Activated T-helper 9 cell treated with anti-CD3 and anti-CD28 coated beads, Interleukin-2, amount 50 U/mL, for 16 hours (primary cell): Measurements from ENCODE around the gene CCDC106.

Source experiments
- DNase-seq: peaks from one replicate; pipeline ENCODE4 v3.0.0-alpha.2; 2020; ENCODE audit warnings: low read depth

CCDC106 gene

DNA sequence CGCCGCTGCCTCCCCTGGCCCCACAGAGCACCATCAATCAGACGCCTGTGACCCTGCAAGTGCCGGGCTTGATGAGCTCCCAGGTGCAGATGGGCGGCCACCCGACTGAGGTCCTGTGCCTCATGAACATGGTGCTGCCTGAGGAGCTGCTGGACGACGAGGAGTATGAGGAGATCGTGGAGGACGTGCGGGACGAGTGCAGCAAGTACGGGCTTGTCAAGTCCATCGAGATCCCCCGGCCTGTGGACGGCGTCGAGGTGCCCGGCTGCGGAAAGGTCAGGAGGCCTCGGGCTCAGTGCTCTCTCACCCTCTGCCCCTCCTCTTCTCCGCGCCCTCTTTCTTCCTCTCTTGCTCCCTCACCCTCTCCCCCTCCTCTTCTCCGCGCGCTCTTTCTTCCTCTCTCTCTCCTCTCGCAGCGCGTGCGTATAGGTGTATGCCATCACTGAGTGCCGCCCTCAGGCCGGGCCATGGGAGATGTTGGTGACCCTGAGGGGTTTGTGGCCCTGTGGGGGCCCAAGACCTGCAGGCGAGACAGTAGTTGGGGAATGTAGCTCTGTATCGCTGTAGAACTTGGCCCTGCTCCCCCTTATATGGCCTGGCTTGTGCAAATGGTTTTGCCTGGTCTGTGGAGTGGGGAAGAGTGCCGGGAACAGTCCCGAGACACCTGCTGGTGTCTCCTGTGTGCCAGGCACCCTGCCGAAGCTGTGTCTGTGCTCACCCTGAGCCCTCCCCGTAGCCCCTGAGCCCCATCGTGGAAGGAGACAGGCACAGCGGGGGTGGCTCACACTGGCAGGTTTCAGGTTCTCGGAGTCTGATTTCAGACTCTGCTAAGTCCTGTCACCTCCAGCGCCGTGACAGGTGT, 21.6 kb downstream of the CCDC106 start:
- DNase-seq: no peak

DNA sequence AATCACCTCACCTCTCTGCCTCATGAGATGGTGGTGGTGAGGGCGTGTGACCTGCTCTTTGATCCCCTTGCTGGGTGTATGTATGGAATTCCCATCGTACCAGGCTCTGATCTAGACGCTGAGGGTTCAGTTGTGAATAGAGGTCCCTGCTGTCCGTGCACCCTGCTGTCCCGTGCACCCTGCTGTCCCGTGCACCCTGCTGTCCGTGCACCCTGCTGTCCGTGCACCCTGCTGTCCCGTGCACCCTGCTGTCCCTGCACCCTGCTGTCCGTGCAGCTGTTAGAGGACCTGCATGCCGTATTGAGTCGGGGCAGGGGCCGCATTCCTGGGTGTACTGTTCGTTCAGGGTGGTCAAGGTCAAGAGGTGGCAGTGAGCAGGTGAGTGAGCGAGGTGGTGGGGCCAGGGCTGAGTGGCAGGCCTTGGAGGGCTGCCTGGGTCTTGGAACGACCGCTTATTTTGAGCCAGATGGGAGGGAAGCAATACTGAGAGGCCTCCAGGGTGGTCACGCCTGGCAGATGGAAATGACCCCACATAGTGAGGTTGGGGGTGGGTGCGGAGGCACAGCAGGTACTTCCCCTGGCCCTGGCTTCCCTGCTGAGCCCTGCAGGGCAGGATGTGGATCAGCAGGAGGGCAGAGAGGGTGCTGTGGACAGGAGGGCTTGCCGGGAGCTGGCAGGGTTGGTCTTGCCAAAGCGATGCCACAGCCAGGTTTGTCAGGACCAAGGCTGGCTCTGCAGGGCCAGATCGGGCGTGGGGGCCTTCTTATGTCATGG, 22.5 kb downstream of the CCDC106 start:
- no peak for DNase-seq

DNA sequence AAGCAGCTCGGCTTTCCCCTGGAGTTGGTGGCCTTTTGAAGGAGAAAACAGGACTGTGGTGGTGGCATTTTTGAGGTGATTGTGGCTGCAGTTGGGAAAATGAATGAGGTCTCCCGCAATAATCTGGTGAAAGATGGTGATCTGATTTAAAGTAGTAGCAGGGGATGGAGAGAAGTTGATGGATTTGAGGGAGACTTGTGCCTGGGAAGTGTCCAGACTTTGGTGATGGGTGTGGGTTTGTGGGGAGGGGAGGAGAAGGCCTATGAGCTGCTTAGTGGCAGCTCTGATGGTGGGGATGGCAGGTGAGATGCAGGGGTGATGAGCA, 23.0 kb downstream of the CCDC106 start:
- DNase-seq: no peak

DNA sequence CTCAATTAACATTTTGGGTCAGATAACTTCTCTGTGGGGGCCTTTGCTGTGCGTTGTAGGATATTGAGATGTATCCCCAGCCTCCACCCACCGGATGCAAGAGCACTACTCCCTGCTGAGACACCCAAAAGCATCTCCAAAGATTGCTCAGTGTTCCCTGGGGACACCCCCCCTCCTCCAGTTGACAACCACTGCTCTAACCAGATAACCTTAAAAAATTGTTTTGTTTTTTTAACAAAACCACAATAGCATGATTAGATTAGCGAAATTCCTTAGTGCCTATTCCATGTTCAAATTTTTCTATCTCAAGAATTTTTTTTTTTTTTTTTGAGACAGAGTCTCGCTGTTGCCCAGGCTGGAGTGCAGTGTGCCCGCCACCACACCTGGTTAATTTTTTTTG, 24.4 kb downstream of the CCDC106 start:
- DNase-seq: no peak

DNA sequence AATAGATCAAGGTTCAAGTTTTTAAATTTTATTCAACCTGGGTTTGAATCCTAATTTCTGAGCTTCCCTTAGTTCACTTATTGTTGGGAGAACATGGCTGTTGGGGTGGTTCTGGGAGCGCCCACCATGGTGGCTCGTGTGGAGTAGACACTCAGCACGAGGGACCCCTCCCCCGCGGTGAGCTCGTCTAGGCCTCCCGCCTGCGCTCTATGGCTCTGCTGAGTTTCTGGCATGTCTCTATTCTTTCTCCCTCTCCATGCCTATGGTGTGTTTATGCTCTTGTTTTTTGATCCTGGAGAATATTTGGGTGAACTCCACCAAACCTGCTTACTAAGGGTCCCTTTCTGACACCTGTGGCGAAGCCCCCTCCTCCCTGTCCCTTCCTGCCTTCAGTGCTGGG, 25.5 kb downstream of the CCDC106 start:
- no peak for DNase-seq

DNA sequence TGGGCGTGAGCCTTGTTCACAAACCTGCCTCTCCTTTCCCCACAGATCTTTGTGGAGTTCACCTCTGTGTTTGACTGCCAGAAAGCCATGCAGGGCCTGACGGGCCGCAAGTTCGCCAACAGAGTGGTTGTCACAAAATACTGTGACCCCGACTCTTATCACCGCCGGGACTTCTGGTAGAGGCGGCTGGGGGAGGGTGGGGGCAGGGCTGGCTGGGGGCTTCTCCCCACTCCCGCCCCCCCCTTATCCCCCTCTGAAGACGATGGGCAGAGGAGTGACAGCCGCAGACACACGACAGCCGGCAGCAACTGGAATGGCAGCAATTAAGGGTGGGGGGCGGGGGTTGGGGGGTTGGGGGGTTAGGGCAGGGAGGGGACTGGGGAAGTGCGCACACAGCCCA, 25.9 kb downstream of the CCDC106 start:
- no peak for DNase-seq

DNA sequence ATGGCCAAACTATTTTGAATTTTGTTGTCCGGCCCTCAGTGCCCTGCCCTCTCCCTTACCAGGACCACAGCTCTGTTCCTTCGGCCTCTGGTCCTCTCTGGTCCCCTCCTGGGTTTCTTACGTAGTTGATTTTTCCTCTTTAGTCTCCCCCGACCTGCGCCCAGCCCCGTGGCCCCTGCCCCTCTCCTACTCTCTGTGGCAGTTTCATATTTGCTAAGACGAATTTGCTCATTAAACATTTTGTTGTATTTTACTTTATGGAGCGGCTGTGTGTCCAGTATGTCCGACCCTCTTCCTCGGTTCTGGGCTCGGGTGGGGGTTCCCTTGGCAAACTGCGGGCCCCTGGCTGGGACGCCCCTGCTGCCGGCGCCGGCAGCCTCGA, 26.4 kb downstream of the CCDC106 start:
- no peak for DNase-seq

DNA sequence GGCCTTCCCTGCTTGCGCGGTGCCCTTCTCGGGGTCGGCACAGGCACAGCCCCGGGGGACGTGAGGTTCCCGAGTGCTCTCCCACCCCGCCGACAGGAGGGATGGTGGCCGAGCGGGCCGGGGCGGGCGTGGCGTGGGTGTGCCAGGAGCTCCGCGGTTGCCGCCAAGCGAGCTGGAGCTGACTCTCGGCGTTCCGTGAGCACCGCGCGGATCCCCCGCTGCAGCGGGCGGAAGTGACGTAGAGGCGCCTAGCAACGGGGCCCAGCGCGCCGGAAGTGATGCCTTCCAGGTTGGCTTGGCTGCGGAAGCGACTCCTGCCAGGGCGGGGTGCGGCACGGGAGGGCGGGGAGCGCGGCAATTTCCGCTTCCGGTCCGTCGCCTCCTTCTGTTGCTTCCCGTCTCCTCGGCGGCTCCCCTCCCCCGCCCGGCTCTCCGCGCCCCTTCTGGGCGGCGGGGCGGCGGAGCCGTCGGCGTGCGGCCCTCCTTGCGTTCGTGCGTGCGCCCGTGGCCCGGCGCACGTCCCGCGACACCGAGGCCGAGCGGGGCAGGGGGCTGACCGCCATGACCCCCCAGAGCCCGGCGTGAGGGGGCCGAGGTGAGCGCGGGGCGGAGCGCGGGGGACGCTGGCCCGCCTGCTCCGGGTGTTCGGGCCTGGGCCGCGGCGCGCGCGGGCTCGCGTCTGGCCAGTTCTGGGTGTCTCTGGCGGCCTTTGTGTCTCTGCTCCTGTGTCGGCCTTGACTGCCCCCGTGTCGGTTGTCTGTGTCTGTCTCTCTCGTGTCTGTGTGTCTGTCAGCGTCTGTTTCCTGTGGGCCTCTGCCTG, 27.0 kb downstream of the CCDC106 start, which contains the start of gene EPN1:
TSS of gene EPN1 (plus strand) at position 386 of the 820 bp plus-strand sequence. CDS start 3,402 bp downstream, outside the sequence.
- peak; percentile 98 for DNase-seq

DNA sequence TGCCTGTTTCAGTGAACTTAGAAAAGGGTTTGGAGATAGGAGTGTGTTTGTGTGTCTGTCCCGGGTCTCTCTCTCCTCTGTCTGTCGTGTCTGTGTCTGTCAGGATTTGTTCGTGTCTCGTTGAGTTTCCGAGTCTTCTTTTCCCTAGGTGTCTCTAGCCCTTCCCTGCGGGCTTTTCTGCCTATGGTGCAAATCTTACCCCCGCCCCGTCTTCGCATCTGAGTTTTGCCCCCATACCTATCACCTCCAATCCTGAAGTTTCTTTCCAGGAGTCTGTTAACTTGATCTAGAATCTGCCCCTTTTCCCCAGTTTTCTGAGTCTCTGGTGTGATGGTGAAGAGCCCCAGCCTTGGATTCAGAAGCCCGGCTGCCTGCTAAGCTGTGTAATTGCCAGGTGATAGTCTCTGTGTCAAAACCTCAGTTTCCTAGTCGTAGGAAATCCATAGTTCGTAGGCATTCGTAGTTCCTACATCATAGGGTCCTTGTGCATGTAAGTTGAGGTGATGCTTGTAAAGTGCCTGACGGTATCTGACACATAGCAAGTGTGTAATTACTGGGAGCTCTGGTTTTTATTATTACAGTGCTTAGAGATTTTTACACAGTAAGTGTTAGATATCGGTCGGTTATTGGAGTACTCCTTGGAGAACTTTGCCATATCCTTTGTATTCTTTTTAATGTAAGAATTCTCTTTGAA, 27.8 kb downstream of the CCDC106 start:
- DNase-seq: no peak

DNA sequence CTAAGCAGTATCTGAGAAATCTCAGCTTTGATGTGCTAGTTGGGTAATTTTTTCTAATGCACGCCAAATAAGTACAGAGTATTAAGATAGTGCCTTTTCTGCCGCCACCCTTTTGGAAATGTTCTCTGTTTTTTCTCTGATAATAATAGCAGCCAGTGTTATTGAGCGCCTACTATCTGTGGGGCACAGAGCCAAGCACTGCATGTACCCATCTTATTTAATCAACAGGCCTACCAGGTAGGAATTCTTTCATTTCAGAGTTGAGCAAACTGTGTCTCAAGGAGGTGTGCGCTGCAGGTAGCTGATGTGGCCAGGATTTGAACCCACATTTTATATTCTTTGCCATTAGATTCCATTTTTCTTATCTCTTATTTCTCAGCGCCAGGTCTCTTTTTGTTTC, 28.4 kb downstream of the CCDC106 start:
- no peak for DNase-seq

DNA sequence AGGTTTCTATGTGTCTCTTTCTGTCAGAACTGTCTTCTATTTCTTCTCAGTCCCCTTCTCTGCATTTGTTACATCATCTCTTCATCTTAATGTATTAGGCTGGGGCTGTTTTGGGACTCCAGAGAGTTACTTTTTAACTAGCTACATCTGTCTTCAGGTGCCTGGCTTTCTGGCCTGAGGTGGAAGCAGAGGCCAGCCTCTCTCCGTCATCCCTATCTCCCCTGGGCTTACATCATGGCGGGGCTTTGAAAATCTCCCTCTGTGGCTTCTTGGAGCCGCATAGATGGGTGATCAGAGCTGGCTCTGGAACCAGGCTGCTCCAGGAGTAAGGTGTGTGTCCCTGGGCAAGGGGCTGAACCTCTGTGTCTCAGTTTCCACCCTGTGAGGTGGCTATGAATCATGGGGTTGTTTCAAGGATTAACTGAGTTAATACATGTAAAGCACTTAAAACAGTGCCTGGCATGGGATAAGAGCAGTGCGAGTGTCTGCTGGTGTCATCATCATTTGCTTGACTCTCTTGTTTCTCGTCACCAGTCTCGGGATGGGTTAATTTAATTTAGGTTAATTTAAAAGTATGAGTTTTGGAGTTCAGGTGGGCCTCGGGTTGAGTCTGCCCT, 29.0 kb downstream of the CCDC106 start:
- no peak for DNase-seq

DNA sequence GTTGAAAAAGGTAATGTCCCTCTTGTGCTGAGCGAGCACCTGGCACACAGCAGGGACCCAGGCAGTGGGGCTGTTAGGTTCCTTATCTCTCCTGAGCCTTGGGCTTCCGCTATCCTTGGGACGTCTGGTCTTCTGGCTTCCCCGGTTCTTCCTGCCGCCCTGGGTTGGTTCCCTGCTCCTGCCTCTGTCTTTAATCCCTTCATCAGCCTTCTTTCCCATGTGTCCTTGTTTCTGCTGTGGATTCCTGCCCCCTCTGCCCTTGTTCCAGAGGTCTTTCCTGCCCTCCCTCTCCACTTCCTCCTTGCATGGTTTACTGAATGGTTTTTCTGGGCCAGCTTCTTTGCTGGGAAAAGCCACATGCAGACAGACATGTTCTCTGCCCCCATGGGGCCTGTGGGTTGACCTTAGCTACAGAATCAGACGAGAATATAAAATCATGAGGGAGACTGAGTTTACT, 29.6 kb downstream of the CCDC106 start:
- DNase-seq: no peak

DNA sequence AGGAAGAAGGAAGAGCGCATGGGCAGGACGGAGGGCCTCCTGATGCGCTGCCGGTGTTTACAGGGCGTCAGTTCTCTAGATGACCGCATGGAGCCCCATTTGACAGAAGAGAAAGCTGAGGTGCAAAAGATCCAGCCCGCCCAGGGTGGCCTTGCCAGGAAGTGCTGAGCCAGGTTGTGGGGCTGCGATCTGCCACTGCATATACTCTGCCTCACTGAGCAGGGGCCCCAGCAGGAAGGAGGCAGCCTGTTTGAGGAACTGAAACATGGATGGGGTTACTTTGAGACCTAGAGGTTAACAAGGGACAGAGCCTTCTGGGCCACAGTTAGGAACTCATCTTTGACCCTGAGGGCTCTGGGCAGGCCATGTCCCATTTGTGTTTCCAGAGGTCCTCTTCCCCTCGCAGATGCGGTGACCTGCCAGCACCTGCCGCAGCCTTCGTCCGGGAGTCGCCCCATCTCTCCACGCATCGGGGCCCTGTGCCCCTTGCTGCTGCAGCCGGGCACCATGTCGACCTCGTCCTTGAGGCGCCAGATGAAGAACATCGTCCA, 30.2 kb downstream of the CCDC106 start:
- DNase-seq: no peak

DNA sequence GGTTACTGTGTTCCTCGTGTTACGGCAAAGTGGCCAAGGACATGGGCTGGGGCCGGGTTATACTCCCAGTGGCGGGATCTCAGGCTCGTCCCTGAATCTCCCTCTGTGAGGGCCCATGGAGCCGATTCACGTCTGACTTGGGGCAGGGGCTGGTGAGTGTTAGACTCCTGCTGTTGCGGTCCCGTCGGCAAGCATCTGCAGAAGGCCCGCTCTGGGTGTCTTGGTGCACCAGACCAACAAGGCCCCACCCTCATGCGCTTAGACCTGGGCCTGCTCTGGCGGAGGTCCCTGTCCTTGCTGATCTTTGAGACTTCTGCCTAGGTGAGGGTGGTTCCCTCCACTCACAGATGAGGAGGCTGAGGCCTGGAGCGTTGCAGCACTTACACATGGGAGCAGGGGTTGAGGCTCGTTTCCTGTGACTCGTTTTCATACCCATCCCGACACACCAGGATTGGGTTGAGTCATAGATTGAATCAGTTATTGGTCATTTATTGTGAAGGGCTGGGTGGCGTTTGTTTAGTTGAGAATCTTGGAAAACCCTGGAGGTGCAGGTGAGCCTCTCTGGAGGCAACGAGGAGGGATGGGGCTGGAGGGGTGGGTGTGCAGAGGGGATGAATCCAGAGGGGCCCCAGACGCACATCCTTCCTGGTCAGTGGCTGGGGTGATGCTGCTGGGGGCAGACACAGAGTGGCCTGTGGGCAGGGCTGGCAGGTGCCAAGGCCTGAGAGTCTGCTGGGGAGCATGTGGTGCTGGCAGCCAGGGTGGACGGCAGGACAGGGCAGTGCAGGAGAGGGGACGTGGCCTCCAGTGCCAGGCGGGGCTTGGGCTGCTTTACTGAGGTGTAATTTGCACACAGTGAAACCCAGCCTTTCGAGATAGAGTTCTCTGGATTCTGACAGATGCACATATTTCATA, 31.6 kb downstream of the CCDC106 start:
- no peak for DNase-seq

DNA sequence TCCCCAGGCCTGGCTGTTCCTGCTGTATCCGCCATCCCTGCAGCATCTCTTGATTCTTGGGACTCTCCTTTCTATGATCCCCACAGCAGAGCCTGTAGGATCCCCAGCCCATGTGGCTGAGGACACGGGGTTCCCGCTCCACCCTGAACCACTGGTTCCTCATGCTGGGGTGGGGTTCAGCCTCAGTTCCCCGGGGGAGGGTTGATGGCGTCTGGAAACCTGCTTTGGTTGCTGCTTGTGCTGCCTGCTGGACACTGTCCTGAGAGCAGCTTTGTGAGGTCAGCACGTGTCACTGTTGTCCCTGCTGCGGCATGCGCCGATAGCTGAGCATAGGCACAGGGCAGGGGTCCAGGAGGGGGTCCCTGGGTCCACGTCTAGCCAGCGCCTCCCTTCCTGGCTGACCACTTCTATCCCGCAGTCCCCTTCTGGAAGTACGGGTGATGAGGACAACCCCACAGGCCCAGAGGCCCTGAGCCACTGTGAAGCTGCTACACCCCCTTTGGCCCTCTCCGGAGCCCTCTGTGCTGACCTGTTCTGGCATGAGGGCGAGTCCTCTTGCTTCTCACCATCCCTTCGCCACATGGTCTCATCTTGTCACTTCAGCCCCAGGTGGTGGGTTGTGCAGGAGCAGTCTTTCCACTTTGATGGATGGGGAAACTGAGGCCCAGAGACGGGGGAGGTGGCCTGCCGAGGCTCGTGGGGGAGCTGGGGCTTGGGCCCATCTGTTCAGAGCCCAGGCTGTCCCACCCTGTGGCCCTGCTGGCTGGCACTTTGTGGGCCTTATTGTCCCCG, 32.5 kb downstream of the CCDC106 start:
- no peak for DNase-seq

DNA sequence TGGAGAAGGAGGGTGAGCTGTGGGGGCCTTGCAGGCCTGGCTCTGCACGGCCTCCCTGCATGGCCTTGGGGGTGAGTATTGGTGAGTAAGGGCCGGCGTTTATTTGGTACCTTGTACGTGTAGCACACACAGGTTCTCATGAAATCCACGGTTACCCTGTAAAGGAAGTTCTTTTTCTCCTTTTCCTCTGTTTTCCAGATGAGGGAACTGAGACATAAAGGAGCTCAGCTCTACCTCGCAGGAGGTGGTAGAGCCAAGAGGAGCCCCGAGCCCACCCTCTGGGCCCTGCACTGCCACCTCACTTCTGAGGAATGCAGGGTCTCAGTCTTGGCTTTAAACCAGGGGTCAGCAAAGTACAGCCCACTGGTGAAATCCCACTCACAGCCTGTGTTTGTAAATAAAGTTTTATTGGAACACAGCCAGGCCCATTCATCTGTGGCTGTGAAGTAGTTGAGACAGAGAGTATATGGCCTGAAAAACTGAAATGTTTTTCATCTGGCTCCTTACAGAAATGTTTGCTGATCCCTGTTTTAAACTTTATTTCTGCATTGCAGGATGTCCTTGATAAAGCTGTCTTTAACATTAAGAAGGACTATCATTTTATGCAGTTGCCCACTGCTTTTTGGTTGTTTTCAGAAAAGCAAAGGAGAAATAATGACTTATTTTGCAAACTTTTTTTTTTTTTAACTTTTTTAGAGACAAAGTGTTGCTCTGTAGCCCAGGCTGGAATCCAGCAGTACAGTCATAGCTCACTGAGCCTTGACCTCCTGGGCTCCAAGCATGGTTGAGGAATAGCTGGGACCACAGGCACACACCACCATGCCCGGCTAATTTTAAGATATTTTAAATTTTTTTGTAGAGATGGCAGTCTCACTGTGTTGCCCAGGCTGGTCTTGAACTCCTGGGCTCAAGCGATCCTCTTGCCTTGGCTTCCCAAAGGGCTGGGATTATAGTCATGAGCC, 33.4 kb downstream of the CCDC106 start:
- no peak for DNase-seq

DNA sequence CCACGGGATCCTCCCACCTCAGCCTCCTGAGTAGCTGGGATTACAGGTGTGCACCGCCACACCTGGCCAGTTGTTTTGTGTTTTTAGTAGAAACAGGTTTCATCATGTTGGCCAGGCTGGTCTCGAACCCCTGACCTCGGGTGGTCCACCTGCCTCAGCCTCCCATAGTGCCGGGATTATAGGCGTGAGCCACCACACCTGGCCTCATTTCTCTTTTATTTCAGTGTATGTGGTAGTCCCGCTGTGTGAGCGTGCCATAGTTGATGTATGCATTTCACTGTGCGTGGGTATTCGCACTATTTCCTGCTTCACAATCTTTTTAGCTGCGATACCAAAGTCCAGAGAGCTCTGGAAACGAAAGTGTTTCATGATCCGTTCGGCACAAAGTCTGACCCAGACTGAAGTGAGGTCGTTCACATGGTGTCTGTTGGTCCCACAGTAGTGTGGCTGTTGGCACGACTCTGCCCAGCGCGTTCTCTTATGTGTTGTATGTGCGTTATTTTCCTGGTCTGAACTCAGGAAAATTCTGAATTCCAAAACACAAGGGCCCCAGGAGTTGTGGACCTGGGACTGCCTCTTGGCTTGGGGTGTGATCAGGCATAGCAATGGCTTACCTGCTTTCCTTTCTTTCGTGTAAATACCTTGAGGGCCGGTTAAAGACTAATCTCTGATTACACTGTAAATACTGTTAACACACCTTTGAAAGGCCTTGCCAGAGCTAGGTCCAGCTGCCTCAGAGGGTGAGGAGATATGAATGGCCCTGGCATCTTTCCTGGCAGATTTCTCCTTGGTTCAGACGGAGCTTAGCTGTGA, 35.6 kb downstream of the CCDC106 start:
- no peak for DNase-seq
